ENCODE measurements around the gene APC.

The APC gene

GRCh38 chr5:112718344-112718743, 19.3 kb upstream of the APC start:
- no peak for ATAC-seq

GRCh38 chr5:112720576-112720975, 17.1 kb upstream of the APC start:
- TF ChIP-seq SNAI2 (CRISPR knock-in tag; IDR thresholded peaks at IDR 0.05) (no peak), ZFP3 (CRISPR knock-in tag; IDR thresholded peaks at IDR 0.05) (no peak), TSHZ2 (CRISPR knock-in tag; IDR thresholded peaks at IDR 0.05) (no peak), TOX (CRISPR knock-in tag; IDR thresholded peaks at IDR 0.05; ENCODE audit: borderline replicate concordance) (no peak), RARB (CRISPR knock-in tag; IDR thresholded peaks at IDR 0.05) (no peak), ARNTL (CRISPR knock-in tag; IDR thresholded peaks at IDR 0.05; ENCODE audit: borderline replicate concordance, low read depth) (no peak), ZNF70 (CRISPR knock-in tag; IDR thresholded peaks at IDR 0.05) (no peak), ZNF8 (CRISPR knock-in tag; IDR thresholded peaks at IDR 0.05) (no peak), ZNF565 (CRISPR knock-in tag; conservative IDR thresholded peaks at IDR 0.05; ENCODE audit: low read depth) (no peak), ZC3H10 (CRISPR knock-in tag; IDR thresholded peaks at IDR 0.05) (no peak), CREB5 (CRISPR knock-in tag; IDR thresholded peaks at IDR 0.05; ENCODE audit: low read depth) (no peak)
- no peak for ATAC-seq

More at GRCh38 chr5:112718344-112718743, 19.3 kb upstream of the APC start:
- no peak for TF ChIP-seq BACH2 (CRISPR knock-in tag; IDR thresholded peaks at IDR 0.05; ENCODE audit: borderline replicate concordance)
- no peak for TF ChIP-seq TOX (CRISPR knock-in tag; IDR thresholded peaks at IDR 0.05; ENCODE audit: borderline replicate concordance)
- TF ChIP-seq GLIS3 (CRISPR knock-in tag; IDR thresholded peaks at IDR 0.05): no peak
- no peak for TF ChIP-seq PPARA (CRISPR knock-in tag; IDR thresholded peaks at IDR 0.05; ENCODE audit: borderline replicate concordance)
- no peak for TF ChIP-seq ZFP30 (CRISPR knock-in tag; IDR thresholded peaks at IDR 0.05)
- no peak for TF ChIP-seq ESRRG (CRISPR knock-in tag; IDR thresholded peaks at IDR 0.05)
- no peak for TF ChIP-seq ZFP3 (CRISPR knock-in tag; IDR thresholded peaks at IDR 0.05)
- TF ChIP-seq ZNF70 (CRISPR knock-in tag; IDR thresholded peaks at IDR 0.05): no peak
- no peak for TF ChIP-seq SNAI2 (CRISPR knock-in tag; IDR thresholded peaks at IDR 0.05)
- no peak for TF ChIP-seq ZC3H10 (CRISPR knock-in tag; IDR thresholded peaks at IDR 0.05)
- no peak for TF ChIP-seq CSRNP3 (CRISPR knock-in tag; IDR thresholded peaks at IDR 0.05)

- TF ChIP-seq TCF4 (CRISPR knock-in tag; IDR thresholded peaks at IDR 0.05; ENCODE audit: borderline replicate concordance) (no peak), TSHZ2 (CRISPR knock-in tag; IDR thresholded peaks at IDR 0.05) (no peak), ARNTL (CRISPR knock-in tag; IDR thresholded peaks at IDR 0.05; ENCODE audit: borderline replicate concordance, low read depth) (no peak), ZC3H10 (CRISPR knock-in tag; IDR thresholded peaks at IDR 0.05) (no peak), CSDC2 (CRISPR knock-in tag; IDR thresholded peaks at IDR 0.05) (no peak), GLIS3 (CRISPR knock-in tag; IDR thresholded peaks at IDR 0.05) (no peak), PATZ1 (CRISPR knock-in tag; IDR thresholded peaks at IDR 0.05; ENCODE audit: borderline replicate concordance) (no peak), POU6F1 (CRISPR knock-in tag; IDR thresholded peaks at IDR 0.05; ENCODE audit: borderline replicate concordance, low read depth) (no peak), ZFP3 (CRISPR knock-in tag; IDR thresholded peaks at IDR 0.05) (no peak), PPARA (CRISPR knock-in tag; IDR thresholded peaks at IDR 0.05; ENCODE audit: borderline replicate concordance) (no peak)
Observed at GRCh38 chr5:112724901-112725300, 12.8 kb upstream of the APC start.

More at GRCh38 chr5:112724901-112725300, 12.8 kb upstream of the APC start:
- ATAC-seq: no peak

Data from SK-N-SH treated with all-trans-retinoic acid at 6 μM for 48 hours (cell line).